ENCODE measurements around the gene CHST6. TPM values are rescaled to one million over a fixed set of nuclear protein-coding genes. Genes with fewer than 3 reads are reported as not detected.

The CHST6 gene
- total and polyA plus RNA-seq, 9 of the 15 experiments (the other 6 are each of a cell fraction or from before 2014, with no cell fraction given), result 0.01 to 0.05 (median 0.02) TPM; not detected in 6

GRCh38 chr16:75476817-75477216, 18.4 kb downstream of the CHST6 start:
- H3K4me2 ChIP-seq (ENCODE audit: insufficient read depth, low read length), result no peak overlapping the region
- in situ Hi-C loops (cut with MboI) (loop anchor here (10.0 kb wide), 1 partner anchor 288 kb away; no protein-coding TSS in a partner anchor), intact Hi-C loops (cut with micrococcal nuclease) (no loop called here)
- no peak overlapping the region for H3K4me3 ChIP-seq
- no peak overlapping the region for H3K9ac ChIP-seq (ENCODE audit: insufficient read depth in 1 of 2, low read depth in 2 of 2, low read length in 2 of 2)
- no TSS peak for BruUV-seq (replicated peaks)
- H3K9me3 ChIP-seq (replicated peaks; ENCODE audit: control insufficient read depth, insufficient read depth, low read depth, low read length), result no peaks in the 10 kb centered on the region
- ChIA-PET POLR2A (interaction anchor here (0.6 to 0.8 kb wide), 3 partner anchors 10 to 306 kb away, joined by 3 read pairs; no protein-coding TSS in a partner anchor), CTCF (ENCODE audit: low intra/inter-chr PET ratio) (no interaction called here)
- no peak for TF ChIP-seq TSHZ1 (CRISPR knock-in tag; IDR thresholded peaks at IDR 0.05)
- no peak for TF ChIP-seq MLLT1 (IDR thresholded peaks at IDR 0.05)
- TF ChIP-seq ZC3H8 (IDR thresholded peaks at IDR 0.05), result no peak
- TF ChIP-seq ATF6 (CRISPR knock-in tag; IDR thresholded peaks at IDR 0.05), result no peak
- no peak for TF ChIP-seq XRCC3 (IDR thresholded peaks at IDR 0.05)
- no peak for TF ChIP-seq PTTG1 (tag; IDR thresholded peaks at IDR 0.05; ENCODE audit: low read depth)
- no peak for TF ChIP-seq EZH2 (IDR thresholded peaks at IDR 0.05; ENCODE audit: borderline replicate concordance, low read depth, low read length)
- DNase-seq (ENCODE audit: extremely low read depth in 1 of 4, low spot score in 3 of 4) (no peak), FAIRE-seq (no peak), ATAC-seq (no peak)
- no peak overlapping the region for H3K27ac ChIP-seq (ENCODE audit: extremely low read depth, low read depth, low read length)
- no peaks in the 10 kb centered on the region for H3K36me3 ChIP-seq (ENCODE audit: control insufficient read depth, insufficient read depth, low read length)
- no peaks in the 10 kb centered on the region for H3K79me2 ChIP-seq (ENCODE audit: control insufficient read depth, insufficient read depth, low read length)
- no peaks in the 10 kb centered on the region for H3K9me1 ChIP-seq (ENCODE audit: control insufficient read depth, insufficient read depth, low read length)
- H4K20me1 ChIP-seq (replicated peaks; ENCODE audit: control insufficient read depth, insufficient read depth, low read length), result no peaks in the 10 kb centered on the region; the same call in 1 of the 2 replicates
- H3K4me1 ChIP-seq (replicated peaks in 1 of 2; ENCODE audit: control insufficient read depth in 2 of 2, insufficient read depth in 2 of 2, low read length in 2 of 2), result peaks cover 0 to 9% of the 10 kb centered on the region in 2 experiments; a peak in 2 of 5 replicates
- H3K27me3 ChIP-seq (ENCODE audit: control insufficient read depth in 2 of 2, insufficient read depth in 2 of 2, low read length in 2 of 2), result peaks cover 13 to 42% of the 10 kb centered on the region in 2 experiments; a peak in 3 of 5 replicates
- 7% methylated on average over 8 of the region's 8 CpGs for WGBS (ENCODE audit: insufficient coverage, low coverage, missing lambda C conversion rate)
- H2AFZ ChIP-seq (ENCODE audit: low read depth, low read length), result no peak overlapping the region

Measured in K562 (cell line).